NCI-H1092 (cell line): ENCODE results near the gene SPN.
"Not testable (repeated sequence)": the region's sequence is repeated elsewhere in the genome, so short reads cannot be mapped to it uniquely, and the experiment has no call there.

Experiments
- DNase-seq: peaks from one replicate; lab custom pipeline; 2025; lab: John Stamatoyannopoulos, UW

Gene SPN, protein sequence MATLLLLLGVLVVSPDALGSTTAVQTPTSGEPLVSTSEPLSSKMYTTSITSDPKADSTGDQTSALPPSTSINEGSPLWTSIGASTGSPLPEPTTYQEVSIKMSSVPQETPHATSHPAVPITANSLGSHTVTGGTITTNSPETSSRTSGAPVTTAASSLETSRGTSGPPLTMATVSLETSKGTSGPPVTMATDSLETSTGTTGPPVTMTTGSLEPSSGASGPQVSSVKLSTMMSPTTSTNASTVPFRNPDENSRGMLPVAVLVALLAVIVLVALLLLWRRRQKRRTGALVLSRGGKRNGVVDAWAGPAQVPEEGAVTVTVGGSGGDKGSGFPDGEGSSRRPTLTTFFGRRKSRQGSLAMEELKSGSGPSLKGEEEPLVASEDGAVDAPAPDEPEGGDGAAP

DNA sequence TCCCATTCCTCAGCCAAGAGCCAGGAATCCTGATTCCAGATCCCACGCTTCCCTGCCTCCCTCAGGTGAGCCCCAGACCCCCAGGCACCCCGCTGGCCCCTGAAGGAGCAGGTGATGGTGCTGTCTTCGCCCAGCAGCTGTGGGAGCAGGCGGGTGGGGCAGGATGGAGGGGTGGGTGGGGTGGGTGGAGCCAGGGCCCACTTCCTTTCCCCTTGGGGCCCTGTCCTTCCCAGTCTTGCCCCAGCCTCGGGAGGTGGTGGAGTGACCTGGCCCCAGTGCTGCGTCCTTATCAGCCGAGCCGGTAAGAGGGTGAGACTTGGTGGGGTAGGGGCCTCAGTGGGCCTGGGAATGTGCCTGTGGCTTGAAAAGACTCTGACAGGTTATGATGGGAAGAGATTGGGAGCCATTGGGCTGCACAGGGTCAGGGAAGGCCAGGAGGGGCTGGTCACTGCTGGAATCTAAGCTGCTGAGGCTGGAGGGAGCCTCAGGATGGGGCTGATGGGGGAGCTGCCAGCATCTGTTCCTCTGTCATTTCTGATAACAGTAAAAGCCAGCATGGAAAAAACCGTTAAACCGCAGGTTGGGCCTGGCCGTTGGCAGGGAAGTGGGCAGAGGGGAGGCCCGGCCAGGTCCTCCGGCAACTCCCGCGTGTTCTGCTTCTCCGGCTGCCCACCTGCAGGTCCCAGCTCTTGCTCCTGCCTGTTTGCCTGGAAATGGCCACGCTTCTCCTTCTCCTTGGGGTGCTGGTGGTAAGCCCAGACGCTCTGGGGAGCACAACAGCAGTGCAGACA lies at the start of gene SPN:
TSS of gene SPN (plus strand) at position 232 of the 791 bp plus-strand sequence. CDS start at position 714, 482 bp downstream.
- DNase-seq = no peak

DNA sequence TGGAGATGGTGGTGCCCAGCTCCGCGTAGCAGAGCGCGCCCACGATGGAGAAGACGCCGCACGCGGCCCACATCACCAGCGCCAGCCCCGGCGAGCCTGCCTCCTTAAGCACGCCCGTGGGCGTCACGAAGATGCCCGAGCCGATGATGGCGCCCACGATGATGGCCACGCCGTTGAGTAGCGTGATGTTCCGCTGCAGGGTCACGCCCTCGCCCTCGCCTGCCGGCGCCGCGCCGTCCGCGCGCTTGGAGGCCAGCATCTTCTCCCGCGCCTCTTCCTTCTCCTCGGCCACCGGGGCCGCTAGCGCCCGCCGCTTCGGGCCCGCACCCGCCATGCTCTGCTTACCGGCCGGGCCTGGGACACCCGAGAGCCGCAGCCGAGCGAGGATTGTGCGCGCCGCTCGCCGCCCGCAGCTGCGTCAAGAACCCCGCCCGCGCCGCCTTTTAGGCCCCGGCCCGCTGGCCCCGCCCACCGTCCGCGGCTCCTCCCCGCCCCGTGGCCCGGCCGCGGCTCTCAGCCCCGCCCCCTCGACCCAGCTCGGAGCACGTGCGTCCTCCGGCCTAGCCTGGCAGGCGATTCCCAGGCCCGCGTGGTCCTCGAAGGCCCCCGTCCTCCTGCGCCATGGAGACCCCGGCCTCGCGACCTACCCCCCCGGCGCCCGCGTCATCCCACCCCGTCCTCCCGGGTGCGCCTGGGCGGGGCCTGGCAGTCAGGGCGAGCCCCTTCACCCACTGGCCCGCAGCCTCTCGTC lies 49.6 kb upstream of the SPN start:
- peak; percentile 61 for DNase-seq

GRCh38 chr16:29614691-29615314 lies 48.2 kb upstream of the SPN start:
- peak; percentile 15 for DNase-seq

DNA sequence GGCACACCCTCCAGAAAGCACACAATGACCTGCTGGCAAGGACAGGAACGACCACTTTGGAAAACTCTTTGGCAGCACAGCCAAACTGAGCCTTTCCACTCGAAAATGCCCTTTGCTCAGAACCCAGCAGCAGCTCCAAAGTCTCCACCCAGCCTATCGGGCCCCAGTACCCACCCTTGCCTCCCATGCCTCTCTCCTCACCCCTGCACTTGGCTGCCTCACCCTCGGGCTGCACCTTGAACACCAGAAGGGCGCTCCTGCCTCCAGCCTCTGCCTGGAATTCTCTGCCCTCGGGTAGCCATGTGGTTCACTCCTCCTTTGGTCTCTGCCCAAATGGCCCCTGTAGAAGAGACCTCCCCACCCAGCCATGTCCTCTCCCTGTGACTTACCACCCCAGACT lies 46.9 kb upstream of the SPN start:
- DNase-seq = not testable (repeated sequence)

DNA sequence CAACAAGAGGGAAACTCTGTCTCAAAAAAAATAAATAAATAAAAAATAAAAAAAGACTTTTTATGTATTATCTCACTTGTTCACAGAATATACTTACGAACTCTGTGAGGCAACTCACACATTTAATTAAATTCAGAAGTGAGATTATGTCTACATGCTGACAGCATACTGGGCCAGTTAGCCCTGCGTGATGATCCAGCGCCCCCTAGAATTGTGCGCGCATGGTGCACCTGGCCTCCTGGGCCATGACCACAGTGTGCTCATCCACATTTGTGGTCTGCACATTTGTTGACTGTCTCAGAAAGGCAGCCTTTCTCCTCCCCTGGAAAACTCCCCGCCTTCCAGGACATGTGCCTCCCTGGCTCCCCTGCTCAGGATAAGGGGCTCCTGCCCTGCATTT lies 42.5 kb upstream of the SPN start:
- not testable (repeated sequence) for DNase-seq

GRCh38 chr16:29622738-29623137 lies 40.3 kb upstream of the SPN start:
- not testable (repeated sequence) for DNase-seq

DNA sequence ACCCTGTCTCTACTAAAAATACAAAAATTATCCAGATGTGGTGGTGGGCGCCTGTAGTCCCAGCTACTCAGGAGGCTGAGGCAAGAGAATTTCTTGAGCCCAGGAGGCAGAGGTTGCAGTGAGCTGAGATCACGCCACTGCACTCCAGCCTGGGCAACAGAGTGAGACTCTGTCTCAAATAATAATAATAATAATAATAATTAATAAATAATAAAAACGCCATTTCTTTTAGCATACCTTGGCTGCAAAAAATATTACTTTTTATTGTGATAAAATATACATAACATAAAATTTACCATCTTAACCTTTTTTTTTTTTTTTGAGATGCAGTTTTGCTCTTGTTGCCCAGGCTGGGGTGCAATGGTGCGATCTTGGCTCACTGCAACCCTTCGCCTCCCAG lies 39.8 kb upstream of the SPN start:
- not testable (repeated sequence) for DNase-seq

DNA sequence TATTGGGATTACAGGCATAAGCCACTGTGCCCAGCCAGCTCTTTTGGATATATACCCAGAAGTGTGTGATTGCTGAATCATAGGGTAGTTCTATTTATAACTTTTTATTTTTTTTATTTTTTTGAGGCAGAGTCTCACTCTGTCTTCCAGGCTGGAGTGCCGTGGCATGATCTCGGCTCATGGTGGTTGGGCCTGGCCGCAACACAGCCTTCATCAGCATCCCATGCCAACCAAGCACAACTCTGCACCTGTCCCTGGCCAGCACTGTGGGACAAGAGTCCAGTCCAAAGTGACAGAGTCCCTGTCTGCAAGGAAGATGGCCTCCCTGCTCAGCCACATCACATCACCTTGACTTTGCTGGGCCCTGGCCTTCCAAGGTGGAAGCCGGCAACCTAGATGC lies 37.9 kb upstream of the SPN start:
- DNase-seq = not testable (repeated sequence)

DNA sequence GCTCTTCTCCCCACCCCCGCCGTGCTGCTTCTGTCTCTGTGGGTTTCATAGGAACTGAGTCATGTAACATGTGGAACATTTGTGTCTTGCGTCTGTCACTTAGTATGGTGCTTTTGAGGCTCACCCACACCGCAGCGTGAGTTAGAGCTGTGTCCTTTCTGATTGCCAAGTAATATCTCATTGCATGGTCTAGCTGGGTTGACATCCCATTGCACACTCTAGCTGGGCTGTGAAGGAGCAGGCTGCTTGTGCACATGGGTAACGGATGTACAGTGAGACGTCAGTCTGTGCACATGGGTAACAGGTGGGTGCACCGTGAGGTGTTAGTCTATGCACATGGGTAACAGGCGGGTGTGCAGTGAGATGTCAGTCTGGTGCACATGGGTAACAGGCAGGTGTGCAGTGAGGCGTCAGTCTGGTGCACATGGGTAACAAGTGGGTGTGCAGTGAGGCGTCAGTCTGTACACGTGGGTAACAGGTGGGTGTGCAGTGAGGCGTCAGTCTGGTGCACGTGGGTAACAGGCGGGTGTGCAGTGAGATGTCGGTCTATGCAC lies 36.2 kb upstream of the SPN start:
- not testable (repeated sequence) for DNase-seq

DNA sequence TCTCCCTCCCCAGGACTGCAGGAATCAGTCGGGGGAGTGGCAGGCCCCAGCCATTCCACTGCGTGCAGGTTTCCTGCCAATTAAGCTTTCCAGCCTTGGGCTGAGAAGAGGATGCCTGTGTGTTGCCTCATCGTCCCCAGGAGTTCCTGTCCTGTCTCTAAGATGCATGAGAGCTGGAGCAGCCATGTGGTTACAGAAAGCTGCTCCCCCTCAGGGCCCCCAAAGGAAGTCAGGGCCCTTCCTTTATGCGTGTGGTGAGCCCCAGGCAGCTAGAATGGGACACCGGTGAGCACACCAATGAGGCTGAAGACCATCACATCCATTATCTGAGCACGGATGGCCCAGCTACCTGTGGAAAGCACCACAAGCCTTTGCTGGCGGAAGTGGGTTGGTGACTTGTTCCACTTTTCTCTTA lies 35.4 kb upstream of the SPN start:
- DNase-seq = not testable (repeated sequence)

DNA sequence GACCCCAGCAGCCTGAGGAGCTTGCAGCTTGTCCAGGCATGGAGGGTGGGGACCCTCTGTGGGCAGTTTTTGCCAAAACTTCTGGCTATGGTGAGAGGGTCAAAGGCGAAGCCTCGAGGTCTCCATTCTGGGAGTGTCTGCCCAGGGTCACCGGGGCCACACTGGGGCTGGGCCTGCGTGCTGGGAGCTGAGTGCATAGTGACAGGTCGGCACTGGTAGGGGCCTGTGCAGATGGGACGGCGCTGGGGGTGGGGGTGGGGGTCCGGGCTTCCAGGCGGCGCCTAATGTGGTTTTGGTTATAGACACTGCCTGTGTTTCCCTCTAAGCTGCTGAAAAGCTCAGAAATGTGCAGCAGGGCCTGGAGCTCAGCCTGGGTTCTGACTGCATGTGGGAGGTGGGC lies 34.3 kb upstream of the SPN start:
- DNase-seq = not testable (repeated sequence)

DNA sequence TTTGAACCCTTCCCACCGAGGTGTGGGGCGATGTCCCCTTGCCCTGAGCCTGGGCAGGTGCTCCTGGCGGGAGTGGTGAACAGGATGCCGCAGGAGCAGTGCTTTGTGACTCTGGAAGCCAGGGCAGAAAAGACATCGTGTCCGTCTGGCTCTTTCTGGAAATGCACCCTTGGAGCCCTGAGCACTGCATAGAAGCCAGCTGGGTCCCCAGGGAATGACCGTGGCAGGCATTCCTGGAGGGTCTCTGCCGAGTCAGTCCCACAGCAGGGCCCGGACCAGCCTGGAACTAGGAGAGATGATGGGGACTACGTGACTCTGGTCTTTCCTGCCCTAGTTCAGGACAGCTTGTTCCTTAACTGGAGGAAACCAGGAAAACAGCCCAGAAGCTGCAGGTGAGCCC lies 33.7 kb upstream of the SPN start:
- DNase-seq = not testable (repeated sequence)

DNA sequence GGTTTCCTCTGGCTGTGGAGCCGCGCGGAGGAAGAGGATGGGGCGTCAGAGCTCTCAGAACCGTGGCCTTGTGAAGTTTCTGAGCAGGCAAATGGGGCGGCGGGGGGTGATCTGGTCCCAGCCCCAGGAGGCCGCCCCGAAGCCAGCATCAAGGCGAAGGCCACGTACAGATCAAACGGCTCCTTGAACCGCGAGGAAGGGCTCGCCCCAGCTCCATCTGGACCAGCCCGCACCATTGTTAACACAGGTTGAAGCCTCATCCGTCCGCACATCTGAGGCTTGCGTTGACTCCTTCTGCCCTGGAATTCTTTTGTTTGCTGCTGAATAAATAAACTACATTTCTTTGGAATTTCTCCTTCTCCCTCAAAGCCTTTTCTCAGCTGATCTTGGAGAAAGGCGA lies 31.4 kb upstream of the SPN start:
- not testable (repeated sequence) for DNase-seq

DNA sequence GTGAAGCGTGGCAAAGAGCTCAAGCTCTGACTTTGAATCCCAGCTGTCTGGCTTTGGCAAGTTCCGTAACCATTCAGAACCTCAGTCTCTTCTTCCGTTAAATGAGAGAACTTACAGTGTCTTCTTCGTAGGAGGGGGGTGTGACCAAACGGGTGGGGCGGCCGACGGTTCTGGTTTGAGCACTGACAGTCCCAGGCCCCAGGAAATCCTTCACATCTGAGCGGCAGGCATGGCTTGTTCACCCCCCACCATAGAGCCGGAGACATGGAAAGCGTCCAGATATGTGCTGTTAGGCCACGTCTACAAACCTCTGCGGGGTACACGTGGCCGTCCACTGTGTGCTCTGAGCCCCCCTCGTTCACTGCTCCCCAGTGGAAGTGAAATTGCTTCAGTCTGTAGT lies 27.1 kb upstream of the SPN start:
- DNase-seq = not testable (repeated sequence)

DNA sequence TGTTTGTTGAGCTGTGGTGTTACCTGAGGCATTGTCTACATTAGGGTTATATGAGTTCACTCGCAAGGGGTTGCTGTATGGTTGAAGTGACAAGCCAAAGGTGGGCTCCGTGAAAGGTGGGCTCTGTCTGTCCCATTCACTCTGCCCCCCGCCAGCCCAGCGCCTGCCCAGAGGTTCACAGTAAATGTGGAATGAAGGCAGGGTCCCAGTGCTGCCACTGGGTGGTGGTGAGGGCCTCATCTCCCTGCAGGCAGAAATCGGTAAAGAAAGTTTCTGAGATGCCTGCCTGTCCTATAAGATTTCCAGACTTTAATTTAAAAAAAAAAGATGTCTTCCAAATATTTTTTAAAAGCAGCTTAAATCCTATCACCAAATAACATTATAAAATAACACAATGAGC lies 26.7 kb upstream of the SPN start:
- not testable (repeated sequence) for DNase-seq

- not testable (repeated sequence) for DNase-seq
These were observed 24.3 kb upstream of the SPN start for GRCh38 chr16:29638751-29639150.

DNA sequence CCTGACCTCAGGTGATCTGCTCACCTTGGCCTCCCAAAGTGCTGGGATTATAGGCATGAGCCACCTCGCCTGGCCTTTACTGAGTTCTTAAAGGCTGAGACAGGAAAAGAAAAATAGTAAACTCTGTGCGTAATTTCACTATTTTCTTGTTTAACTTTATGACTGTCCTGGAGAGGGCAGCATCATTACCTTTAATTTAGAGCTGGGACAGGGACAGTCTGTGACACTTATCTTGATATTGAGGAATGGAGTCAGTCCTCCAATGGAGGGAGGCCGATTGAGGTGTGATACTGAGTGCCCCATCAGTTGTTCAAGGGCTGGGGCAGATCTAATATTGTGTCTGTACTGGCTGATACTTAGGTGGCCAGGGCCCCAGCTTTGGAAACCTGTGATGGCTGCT lies 21.5 kb upstream of the SPN start:
- DNase-seq = no peak

DNA sequence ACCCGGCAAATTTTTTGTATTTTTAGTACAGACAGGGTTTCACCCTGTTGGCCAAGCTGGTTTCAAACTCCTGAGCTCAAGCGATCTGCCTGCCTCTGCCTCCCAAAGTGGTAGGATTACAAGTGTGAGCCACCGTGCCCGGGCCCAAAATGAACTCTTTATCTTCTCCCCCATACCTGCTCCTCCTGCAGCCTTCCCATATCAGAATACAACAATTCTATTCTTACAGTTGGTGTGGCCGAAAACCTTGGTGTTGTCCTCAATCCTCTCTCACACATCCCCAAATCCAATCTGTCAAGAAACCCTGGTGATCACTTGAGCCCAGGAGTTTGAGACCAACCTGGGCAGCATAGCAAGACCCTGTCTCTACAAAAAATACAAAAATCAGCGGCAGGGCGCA lies 19.5 kb upstream of the SPN start:
- no peak for DNase-seq

DNA sequence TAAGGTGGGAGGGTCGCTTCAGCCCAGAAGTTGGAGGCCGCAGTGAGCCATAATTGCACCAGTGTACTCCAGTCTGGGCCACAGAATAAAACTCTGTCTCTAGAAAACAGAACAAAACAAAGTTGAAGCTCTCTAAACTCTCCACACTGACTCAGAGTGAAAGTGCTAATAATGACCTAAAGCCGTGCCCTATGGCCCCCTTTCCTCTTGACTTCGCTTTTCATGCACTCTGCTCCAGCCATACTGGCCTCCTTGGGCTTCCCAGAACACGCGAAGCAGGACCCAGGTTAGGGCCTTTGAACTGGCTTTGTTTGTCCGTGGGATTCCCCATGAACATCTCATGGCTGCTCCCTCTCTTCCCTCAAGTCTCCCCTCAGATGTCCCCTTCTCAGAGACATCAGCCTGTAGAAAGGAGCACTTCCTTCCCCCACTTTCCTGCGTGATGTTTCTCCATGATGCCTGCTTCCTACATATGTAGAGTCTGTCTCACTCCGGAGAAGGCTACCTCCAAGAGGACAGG lies 18.6 kb upstream of the SPN start:
- no peak for DNase-seq

GRCh38 chr16:29644973-29645693 lies 17.9 kb upstream of the SPN start:
- DNase-seq = no peak
